AG04449 (cell line): ENCODE results near the gene DISC1.

ENCODE experiments used
- CTCF ChIA-PET: fragments of 350-600 bp; formaldehyde crosslinking; extraction: SDS; loops from one replicate; lab custom pipeline; 2021; ENCODE audit warnings: antibody characterized with exemption; lab: Yijun Ruan, JAX
- POLR2A ChIA-PET: fragments of 400-600, 350-600 bp; formaldehyde crosslinking; extraction: SDS; loops from one replicate; lab custom pipeline; 2020; ENCODE audit warnings: antibody characterized with exemption, inconsistent platforms; lab: Yijun Ruan, JAX
- DNase-seq: peaks from one replicate; pipeline ENCODE4 v3.0.0-alpha.2; 2010; ENCODE audit warnings: low read depth, low spot score
- H3K4me3 ChIP-seq: 2 replicates; pipeline ENCODE4 v1.5.1; 2011; ENCODE audit warnings: low read depth, mild to moderate bottlenecking, control low read depth, low read length
- CTCF ChIP-seq: IDR thresholded peaks from one replicate; pipeline ENCODE4 v1.5.1; 2011; ENCODE audit warnings: mild to moderate bottlenecking, moderate library complexity, low read length, control low read depth, inconsistent platforms; ENCODE audit not compliant: insufficient read depth; ENCODE audit errors: missing control alignments

Gene DISC1

GRCh38 chr1:232036181-232036933, 409.8 kb downstream of the DISC1 start:
- no peak for DNase-seq
- CTCF ChIA-PET: no interaction called here
- POLR2A ChIA-PET: no interaction called here
- no peak for TF ChIP-seq CTCF
- H3K4me3 ChIP-seq: no peak overlapping the region

GRCh38 chr1:232037774-232038388, 411.3 kb downstream of the DISC1 start:
- TF ChIP-seq CTCF: no peak
- no peak overlapping the region for H3K4me3 ChIP-seq
- DNase-seq: no peak
- CTCF ChIA-PET: interaction anchor here (0.8 kb wide), 1 partner anchor 172 kb away, joined by 3 read pairs; no protein-coding TSS in a partner anchor
- POLR2A ChIA-PET: no interaction called here

GRCh38 chr1:232038706-232039677, 412.4 kb downstream of the DISC1 start:
- ChIA-PET CTCF (interaction anchor here (0.8 kb wide), 1 partner anchor 173 kb away, joined by 3 read pairs; no protein-coding TSS in a partner anchor), POLR2A (no interaction called here)
- H3K4me3 ChIP-seq: no peak overlapping the region
- no peak for DNase-seq
- TF ChIP-seq CTCF: no peak

- TF ChIP-seq CTCF: no peak
- ChIA-PET CTCF (no interaction called here), POLR2A (no interaction called here)
- no peak overlapping the region for H3K4me3 ChIP-seq
- DNase-seq: no peak
Observed at GRCh38 chr1:232040260-232040659, 413.7 kb downstream of the DISC1 start.

GRCh38 chr1:232044728-232045127, 418.1 kb downstream of the DISC1 start:
- DNase-seq: no peak
- ChIA-PET POLR2A (no interaction called here), CTCF (no interaction called here)
- no peak for TF ChIP-seq CTCF
- H3K4me3 ChIP-seq: no peak overlapping the region
